Large intestine (tissue), 3 donors: Measurements from ENCODE around the gene TIMM29. TPM values are rescaled to one million over a fixed set of nuclear protein-coding genes. Genes with fewer than 3 reads are reported as not detected.

ENCODE experiments used
- DNase-seq, 2 donors: peaks; one replicate each; pipeline versions ENCODE4 v3.0.0 to v3.0.0-alpha.2; 2013
- H3K27ac ChIP-seq: one replicate; pipeline ENCODE4 v1.5.1; 2013; ENCODE audit warnings: low read length
- H3K27me3 ChIP-seq: 2 replicates; pipeline ENCODE4 v1.6.1; 2013; ENCODE audit warnings: low read length; ENCODE audit not compliant: control insufficient read depth, insufficient read depth
- H3K36me3 ChIP-seq: 2 replicates; pipeline ENCODE4 v1.6.1; 2013; ENCODE audit warnings: low read length; ENCODE audit not compliant: control insufficient read depth, insufficient read depth
- H3K4me1 ChIP-seq: one replicate; pipeline ENCODE4 v1.6.1; 2013; ENCODE audit warnings: low read length; ENCODE audit not compliant: control insufficient read depth, insufficient read depth
- H3K4me3 ChIP-seq: one replicate; pipeline ENCODE4 v1.5.1; 2013; ENCODE audit warnings: low read length
- H3K9me3 ChIP-seq: one replicate; pipeline ENCODE4 v1.6.1; 2013; ENCODE audit warnings: mild to moderate bottlenecking, low read depth, low read length, moderate library complexity; ENCODE audit not compliant: control insufficient read depth
- WGBS: methylation state at CpG from one replicate; pipeline ENCODE4 v1.1.5; 2013; ENCODE audit warnings: low lambda C conversion rate; ENCODE audit not compliant: insufficient coverage; 5-methylcytosine and 5-hydroxymethylcytosine counted together
- polyA plus RNA-seq: library from polyadenylated mRNA; unstranded; fragments of 120-200 nt; gene quantifications from one replicate; pipeline ENCODE4 v1.2.1, GENCODE V29; 2013

The TIMM29 gene
- polyA plus RNA-seq, 1 donor: 21.4 TPM

DNA sequence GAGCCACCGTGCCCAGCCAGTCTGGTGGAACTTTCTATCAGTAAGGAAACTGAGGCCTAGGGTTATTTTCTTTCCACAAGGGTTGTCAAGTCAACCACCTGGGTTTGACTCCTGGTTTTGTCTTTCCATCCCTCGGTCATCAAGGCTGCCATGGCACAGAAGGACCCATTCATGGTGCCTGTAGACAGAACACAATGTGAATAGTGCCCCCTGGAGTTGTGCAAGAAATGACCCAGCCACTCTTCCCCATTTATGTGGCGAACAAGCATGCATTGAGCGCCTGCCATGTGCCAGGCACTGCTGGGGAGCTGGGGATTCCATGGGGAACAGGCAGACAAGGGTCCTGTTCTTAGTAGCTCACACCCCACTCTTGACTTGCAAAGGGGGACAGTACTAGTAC, 36.3 kb downstream of the TIMM29 start:
- Histone ChIP-seq H3K36me3 (peaks cover 5% of the 10 kb centered on the region), H3K27ac (no peak overlapping the region), H3K4me1 (peaks cover 13% of the 10 kb centered on the region), H3K4me3 (no peak overlapping the region), H3K9me3 (no peaks in the 10 kb centered on the region), H3K27me3 (no peaks in the 10 kb centered on the region)
- WGBS: no CpG with 5 or more reads among the region's 4 CpGs
- no peak for DNase-seq

DNA sequence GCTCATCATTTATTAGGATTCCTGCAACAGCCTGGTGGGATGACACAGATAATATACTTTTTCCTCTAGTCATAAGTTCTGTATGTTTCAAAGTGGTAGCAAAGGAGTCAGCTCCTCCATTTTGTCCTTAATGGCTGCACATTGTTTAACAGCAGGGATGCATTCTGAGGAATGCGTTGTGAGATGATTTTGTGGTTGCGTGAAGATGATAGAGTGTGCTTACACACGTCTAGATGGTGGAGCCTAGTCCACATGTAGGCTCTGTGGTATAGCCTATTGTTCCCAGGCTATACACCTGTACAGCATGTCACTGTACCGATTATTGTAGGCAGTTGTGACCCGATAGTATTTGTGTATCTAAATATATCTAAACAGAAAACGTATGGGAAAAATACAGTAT, 36.8 kb downstream of the TIMM29 start:
- H3K27me3 ChIP-seq: no peaks in the 10 kb centered on the region
- WGBS: 88% methylated on average over 1 of the region's 6 CpGs
- DNase-seq: no peak
- H3K36me3 ChIP-seq: peaks cover 5% of the 10 kb centered on the region
- peaks cover 13% of the 10 kb centered on the region for H3K4me1 ChIP-seq
- no peak overlapping the region for H3K4me3 ChIP-seq
- no peaks in the 10 kb centered on the region for H3K9me3 ChIP-seq
- H3K27ac ChIP-seq: no peak overlapping the region

DNA sequence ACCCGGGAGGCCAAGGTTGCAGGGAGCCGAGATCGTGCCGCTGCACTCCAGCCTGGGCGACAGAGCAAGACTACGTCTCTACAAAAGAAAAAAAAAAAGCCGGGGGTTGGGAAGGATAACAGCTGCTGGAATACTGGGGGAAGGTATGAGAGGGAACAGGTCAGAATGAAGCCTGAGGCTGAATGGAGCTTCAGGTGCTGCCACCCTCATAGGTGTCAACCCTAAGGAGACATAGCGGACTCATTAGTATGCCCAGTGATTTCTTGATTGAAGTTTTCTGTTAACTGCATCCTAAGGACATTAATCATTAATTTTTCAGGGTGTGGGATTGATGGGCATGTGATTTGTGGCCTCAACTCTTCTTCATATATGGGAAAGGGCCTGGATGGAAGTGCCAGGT, 38.2 kb downstream of the TIMM29 start:
- no peak overlapping the region for H3K27ac ChIP-seq
- DNase-seq: peak in 1 of 2 donors; percentile 34
- 40% methylated on average over 1 of the region's 8 CpGs for WGBS
- peaks cover 5% of the 10 kb centered on the region for H3K36me3 ChIP-seq
- H3K4me1 ChIP-seq: peaks cover 13% of the 10 kb centered on the region
- no peaks in the 10 kb centered on the region for H3K27me3 ChIP-seq
- H3K4me3 ChIP-seq: no peak overlapping the region
- no peaks in the 10 kb centered on the region for H3K9me3 ChIP-seq

DNA sequence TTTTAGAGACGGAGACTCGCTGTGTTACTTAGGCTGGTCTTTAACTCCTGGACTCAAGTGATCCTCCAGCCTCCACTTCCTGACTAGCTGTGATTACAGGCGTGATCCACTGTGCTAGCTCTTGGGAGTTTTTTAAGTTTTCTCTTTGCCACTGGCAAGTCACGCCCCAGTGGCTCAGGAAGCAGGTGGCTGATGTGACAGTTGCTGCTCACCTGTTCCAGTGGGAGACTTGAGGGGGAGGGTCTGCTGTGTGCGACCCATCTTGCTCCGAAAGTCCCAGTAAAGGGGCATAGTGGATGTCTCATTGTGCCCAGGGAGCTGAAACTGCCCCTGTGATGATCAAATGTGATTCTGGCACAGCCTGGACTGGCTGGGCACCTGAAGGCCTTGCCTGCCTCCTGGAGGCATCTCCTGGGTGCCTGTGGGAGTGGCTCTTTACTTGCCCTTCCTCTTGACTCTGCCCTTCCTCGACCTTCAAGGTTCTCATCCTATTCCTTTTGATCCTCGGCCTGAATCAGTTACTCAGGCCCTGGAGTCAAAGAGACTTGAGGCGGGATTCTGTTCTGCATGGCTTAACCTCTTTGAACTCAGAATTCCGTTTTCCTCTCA, 40.0 kb downstream of the TIMM29 start:
- Histone ChIP-seq H3K4me1 (peaks cover 4% of the 10 kb centered on the region), H3K36me3 (peaks cover 5% of the 10 kb centered on the region), H3K27me3 (no peaks in the 10 kb centered on the region), H3K4me3 (no peak overlapping the region), H3K27ac (no peak overlapping the region), H3K9me3 (no peaks in the 10 kb centered on the region)
- WGBS: 64% methylated on average over 2 of the region's 10 CpGs
- no peak for DNase-seq

DNA sequence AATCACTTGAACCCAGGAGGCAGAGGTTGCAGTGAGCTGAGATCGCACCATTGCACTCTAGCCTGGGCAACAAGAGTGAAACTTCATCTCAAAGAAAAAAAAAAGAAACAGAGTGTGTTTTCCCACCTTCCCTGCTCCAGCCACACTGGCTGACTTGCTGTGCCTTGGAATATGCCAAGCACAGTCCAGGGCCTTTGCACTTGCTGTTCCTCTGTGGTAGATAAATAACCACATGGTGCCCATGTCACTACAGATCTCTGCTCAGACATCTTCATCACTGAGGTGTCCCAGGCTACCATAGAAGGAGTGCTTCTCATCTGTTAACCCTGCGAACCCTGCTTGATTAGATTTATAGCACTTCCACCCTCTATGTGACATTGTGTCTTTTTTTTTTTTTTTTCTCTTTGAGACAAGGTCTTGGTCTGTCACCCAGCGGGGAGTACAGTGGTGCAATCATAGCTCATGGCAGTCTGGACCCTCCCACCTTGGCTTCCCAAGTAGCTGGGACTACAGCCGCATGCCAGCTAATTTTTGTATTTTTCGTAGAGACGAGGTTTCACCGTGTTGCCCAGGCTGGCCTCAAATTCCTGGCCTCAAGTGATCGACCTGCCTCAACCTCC, 42.6 kb downstream of the TIMM29 start:
- no peak overlapping the region for H3K4me3 ChIP-seq
- no peaks in the 10 kb centered on the region for H3K27me3 ChIP-seq
- DNase-seq: no peak
- no CpG with 5 or more reads among the region's 8 CpGs for WGBS
- H3K36me3 ChIP-seq: no peaks in the 10 kb centered on the region
- H3K9me3 ChIP-seq: no peaks in the 10 kb centered on the region
- H3K4me1 ChIP-seq: peaks cover 18% of the 10 kb centered on the region
- no peak overlapping the region for H3K27ac ChIP-seq

DNA sequence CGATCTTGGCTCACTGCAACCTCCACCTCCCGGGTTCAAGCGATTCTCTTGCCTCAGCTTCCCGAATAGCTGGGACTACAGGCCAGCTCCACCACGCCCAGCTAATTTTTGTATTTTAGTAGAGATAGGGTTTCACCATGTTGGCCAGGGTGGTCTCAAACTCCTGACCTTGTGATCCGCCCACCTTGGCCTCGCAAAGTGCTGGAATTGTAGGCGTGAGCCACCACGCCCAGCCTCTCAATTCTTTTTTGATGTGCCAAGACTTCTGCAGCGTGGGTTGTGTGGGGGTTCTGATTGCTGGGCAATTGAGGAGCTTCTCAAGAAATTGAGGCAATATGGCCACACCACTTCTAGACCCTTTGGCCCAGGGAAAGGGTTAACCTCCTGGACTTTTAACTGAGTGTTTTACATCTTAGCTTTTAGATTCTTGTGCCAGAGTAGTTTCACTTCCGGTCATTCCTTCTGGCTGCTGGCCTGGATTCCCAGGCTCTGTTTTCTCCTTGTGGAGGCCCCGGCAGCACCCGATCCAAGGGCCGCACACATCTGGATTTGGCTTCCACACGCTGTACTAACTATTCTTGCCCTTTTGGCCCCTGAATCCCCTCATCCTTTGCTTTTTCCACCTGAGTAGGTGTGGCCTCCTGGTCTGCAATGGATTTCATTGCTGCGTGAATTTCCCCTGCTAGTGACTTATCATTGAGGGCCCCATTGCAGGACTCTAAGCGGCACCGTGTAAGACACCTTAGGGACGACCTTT, 46.9 kb downstream of the TIMM29 start:
- no peaks in the 10 kb centered on the region for H3K9me3 ChIP-seq
- peaks cover 25% of the 10 kb centered on the region for H3K4me1 ChIP-seq
- H3K27ac ChIP-seq: peak overlapping the region; percentile 70
- no peaks in the 10 kb centered on the region for H3K36me3 ChIP-seq
- H3K4me3 ChIP-seq: peak overlapping the region; percentile 0
- H3K27me3 ChIP-seq: no peaks in the 10 kb centered on the region
- WGBS: no CpG with 5 or more reads among the region's 19 CpGs
- peak in 1 of 2 donors; percentile 91 for DNase-seq

DNA sequence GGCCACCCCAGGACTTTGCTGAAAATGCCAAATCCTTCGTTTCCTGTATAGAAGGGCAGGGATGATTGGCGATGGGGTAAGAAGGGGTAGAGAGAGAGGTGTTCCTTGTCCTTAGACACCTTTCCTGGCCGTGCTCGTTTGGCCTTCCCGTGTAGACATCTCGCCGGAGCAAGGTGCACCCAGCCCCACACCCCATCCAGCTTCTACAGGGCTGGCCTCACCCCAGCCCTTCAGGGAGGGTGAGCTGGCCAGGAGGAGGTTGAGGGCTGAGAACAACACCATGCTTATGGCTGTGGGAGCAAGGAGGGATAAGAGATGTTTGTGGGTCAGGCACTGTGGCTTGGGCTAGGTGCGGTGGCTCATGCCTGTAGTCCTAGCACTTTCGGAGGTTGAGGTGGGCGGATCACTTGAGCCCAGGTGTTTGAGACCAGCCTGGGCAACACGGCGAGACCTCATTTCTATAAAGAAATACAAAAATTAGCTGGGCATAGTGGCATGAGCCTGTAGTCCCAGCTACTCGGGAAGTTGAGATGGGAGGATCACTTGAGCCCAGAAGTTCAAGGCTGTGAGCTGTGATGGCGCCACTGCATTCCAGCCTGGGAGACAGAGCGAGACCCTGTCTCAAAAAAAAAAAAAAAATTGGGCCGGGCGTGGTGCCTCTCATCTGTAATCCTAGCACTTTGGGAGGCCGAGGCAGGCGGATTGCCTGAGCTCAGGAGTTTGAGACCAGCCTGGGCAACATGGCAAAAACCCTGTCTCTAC, 47.7 kb downstream of the TIMM29 start:
- Histone ChIP-seq H3K27me3 (no peaks in the 10 kb centered on the region), H3K36me3 (peaks cover 2% of the 10 kb centered on the region), H3K27ac (peak overlapping the region; percentile 70), H3K4me3 (peak overlapping the region; percentile 0), H3K9me3 (no peaks in the 10 kb centered on the region), H3K4me1 (peaks cover 25% of the 10 kb centered on the region)
- DNase-seq: peak in 1 of 2 donors; percentile 76
- WGBS: no CpG with 5 or more reads among the region's 19 CpGs

DNA sequence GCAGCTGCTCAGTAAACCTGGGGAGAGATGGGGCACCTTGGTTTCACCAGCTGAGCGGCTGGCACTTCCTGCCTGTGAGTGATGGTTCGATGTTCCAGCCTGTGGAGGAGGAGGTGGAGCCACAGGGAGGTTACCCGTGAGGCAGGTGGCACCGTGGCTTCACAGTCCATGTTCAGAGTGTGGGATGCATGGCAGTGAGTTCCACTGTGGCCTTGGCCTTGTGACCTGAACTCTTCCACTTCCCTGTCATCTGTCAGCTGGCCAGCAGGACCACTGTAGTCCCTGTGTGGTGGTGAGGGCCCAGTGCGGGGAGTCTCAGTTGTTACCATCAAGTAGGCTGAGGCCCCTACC, 49.1 kb downstream of the TIMM29 start:
- Histone ChIP-seq H3K36me3 (peaks cover 3% of the 10 kb centered on the region), H3K27ac (no peak overlapping the region), H3K9me3 (no peaks in the 10 kb centered on the region), H3K4me1 (peaks cover 25% of the 10 kb centered on the region), H3K4me3 (no peak overlapping the region), H3K27me3 (no peaks in the 10 kb centered on the region)
- no CpG with 5 or more reads among the region's 5 CpGs for WGBS
- DNase-seq: no peak
